ENCODE data around the gene PLXDC2.
"Not testable (repeated sequence)": the region's sequence is repeated elsewhere in the genome, so short reads cannot be mapped to it uniquely, and the experiment has no call there.

Gene PLXDC2

DNA sequence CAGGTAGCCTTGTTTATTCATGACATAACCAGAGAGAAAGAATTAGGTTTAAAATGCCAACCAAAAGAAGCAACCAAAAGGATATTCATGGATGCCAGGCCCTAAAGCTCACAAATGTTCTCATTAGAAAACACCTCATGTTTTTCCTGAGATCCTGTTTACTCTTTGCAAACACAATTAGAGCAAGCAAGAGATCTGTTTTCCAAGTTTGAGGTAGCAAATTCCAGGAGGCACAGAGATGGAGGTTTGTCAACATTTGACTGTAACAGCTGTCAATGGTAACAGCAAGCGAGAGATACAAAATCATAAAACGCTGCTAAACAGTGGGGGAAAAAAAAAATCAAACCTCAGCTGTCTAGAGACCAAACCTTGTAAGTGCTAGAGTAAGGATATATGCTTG, 182.2 kb downstream of the PLXDC2 start:
- no peak overlapping the region for H3K9ac ChIP-seq (ENCODE audit: low read depth in 1 of 2, low read length in 2 of 2)
- peaks cover 4 to 8% of the 10 kb centered on the region in 2 donors for H3K36me3 ChIP-seq (ENCODE audit: control insufficient read depth in 1 of 2, insufficient read depth in 2 of 2, low read length in 2 of 2)
- no peak overlapping the region for H3K27ac ChIP-seq (ENCODE audit: low read depth, low read length)
- H3K4me1 ChIP-seq (ENCODE audit: control insufficient read depth in 1 of 2, insufficient read depth in 2 of 2, low read length in 2 of 2): peaks cover 0 to 15% of the 10 kb centered on the region in 2 donors
- no peak overlapping the region for H3K4me3 ChIP-seq (ENCODE audit: low read depth in 1 of 2, low read length in 2 of 2)
- H3K9me3 ChIP-seq (ENCODE audit: control insufficient read depth in 1 of 2, low read length in 2 of 2): no peaks in the 10 kb centered on the region
- no peaks in the 10 kb centered on the region for H3K27me3 ChIP-seq (ENCODE audit: control insufficient read depth in 1 of 2, insufficient read depth in 2 of 2, low read length in 2 of 2)

DNA sequence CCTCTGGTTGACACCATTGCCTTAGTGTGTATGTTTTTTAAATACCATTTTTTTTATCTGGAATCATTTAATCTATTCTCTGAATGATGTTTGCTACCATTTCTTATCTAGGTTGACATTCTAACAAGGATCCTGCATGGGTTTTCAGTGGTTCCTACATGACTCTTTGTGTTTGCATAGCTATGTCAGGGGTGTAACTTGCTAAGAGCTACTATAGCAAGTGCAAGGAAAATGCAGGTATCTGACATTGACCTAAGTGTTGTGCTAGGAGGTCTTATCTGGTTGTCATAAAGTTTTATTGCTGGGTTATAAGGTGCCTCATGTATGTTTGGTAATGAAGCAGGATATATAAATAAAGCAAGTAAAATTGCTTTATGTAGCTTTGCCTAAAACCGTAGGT, 183.2 kb downstream of the PLXDC2 start:
- Histone ChIP-seq H3K36me3 (ENCODE audit: control insufficient read depth in 1 of 2, insufficient read depth in 2 of 2, low read length in 2 of 2) (peaks cover 4 to 8% of the 10 kb centered on the region in 2 donors), H3K9ac (ENCODE audit: low read depth in 1 of 2, low read length in 2 of 2) (no peak overlapping the region), H3K4me1 (ENCODE audit: control insufficient read depth in 1 of 2, insufficient read depth in 2 of 2, low read length in 2 of 2) (peaks cover 0 to 19% of the 10 kb centered on the region in 2 donors), H3K9me3 (ENCODE audit: control insufficient read depth in 1 of 2, low read length in 2 of 2) (no peaks in the 10 kb centered on the region), H3K27me3 (ENCODE audit: control insufficient read depth in 1 of 2, insufficient read depth in 2 of 2, low read length in 2 of 2) (no peaks in the 10 kb centered on the region), H3K4me3 (ENCODE audit: low read depth in 1 of 2, low read length in 2 of 2) (no peak overlapping the region), H3K27ac (ENCODE audit: low read depth, low read length) (no peak overlapping the region)

DNA sequence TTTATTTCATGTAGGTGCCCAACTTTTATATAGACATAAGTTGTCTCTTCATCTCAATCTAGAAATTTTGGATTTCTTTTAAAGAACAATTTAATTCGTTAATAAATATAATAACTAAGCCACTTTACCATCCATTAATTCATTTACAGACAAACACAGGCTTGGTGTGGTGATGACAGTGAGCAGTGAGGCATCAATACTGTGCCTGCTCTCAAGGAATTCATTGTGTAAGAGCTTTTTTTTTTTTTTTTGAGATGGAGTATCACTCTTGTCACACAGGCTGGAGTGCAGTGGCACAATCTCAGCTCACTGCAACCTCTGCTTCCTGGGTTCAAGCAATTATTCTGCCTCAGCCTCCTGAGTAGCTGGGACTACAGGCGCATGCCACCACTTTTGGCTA, 185.8 kb downstream of the PLXDC2 start:
- not testable (repeated sequence) for H3K27me3 ChIP-seq (ENCODE audit: control insufficient read depth in 1 of 2, insufficient read depth in 2 of 2, low read length in 2 of 2); H3K9ac ChIP-seq (ENCODE audit: low read depth in 1 of 2, low read length in 2 of 2); H3K27ac ChIP-seq (ENCODE audit: low read depth, low read length); H3K36me3 ChIP-seq (ENCODE audit: control insufficient read depth in 1 of 2, insufficient read depth in 2 of 2, low read length in 2 of 2); H3K9me3 ChIP-seq (ENCODE audit: control insufficient read depth in 1 of 2, low read length in 2 of 2); H3K4me3 ChIP-seq (ENCODE audit: low read depth in 1 of 2, low read length in 2 of 2)
- H3K4me1 ChIP-seq (ENCODE audit: control insufficient read depth in 1 of 2, insufficient read depth in 2 of 2, low read length in 2 of 2): peaks cover 0 to 19% of the 10 kb centered on the region in 2 donors

DNA sequence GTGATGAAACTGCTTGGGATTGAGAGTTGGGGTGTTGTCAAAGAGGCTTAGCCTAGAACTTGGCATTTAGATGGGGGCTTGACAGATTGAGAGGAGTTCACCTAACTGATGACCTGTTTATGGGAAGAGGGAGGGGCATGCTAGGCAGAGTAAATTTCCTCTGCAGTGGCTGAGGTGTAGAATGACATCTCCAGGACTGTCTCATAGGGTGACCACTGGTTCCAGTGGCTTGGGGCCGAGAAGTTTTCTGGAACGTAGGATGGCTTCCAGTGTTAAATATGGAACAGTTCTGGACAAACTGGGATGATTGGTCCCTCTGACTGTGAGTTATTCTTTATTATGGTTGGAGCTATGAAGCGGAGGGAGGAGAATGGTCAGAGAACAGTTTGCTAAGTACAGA, 186.4 kb downstream of the PLXDC2 start:
- H3K9ac ChIP-seq (ENCODE audit: low read depth in 1 of 2, low read length in 2 of 2): no peak overlapping the region
- H3K9me3 ChIP-seq (ENCODE audit: control insufficient read depth in 1 of 2, low read length in 2 of 2): no peaks in the 10 kb centered on the region
- H3K36me3 ChIP-seq (ENCODE audit: control insufficient read depth in 1 of 2, insufficient read depth in 2 of 2, low read length in 2 of 2): peaks cover 4 to 8% of the 10 kb centered on the region in 2 donors
- no peak overlapping the region for H3K4me3 ChIP-seq (ENCODE audit: low read depth in 1 of 2, low read length in 2 of 2)
- H3K4me1 ChIP-seq (ENCODE audit: control insufficient read depth in 1 of 2, insufficient read depth in 2 of 2, low read length in 2 of 2): peaks cover 0 to 19% of the 10 kb centered on the region in 2 donors
- no peaks in the 10 kb centered on the region for H3K27me3 ChIP-seq (ENCODE audit: control insufficient read depth in 1 of 2, insufficient read depth in 2 of 2, low read length in 2 of 2)
- no peak overlapping the region for H3K27ac ChIP-seq (ENCODE audit: low read depth, low read length)

DNA sequence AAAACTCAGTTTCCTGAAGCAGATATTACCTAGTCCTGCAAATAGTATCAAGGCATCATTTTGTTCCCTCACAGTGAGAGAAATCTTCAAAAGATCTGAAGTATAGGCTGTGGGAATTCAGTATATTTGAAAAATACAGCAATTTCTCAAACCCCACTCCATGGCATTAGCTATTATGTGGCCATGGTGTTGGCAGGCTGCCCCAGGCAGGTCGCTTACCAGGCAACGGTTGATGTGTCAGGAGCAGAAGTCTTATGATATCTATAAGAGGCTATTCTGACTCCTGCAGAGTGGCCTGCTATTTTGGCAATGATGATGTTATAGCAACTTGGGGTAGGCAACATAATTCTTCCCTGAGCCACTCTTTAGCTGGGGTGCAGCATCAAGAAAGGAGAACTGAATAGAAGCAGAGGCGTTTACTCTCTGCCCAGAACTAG, 187.9 kb downstream of the PLXDC2 start:
- H3K36me3 ChIP-seq (ENCODE audit: control insufficient read depth in 1 of 2, insufficient read depth in 2 of 2, low read length in 2 of 2): peaks cover 4 to 8% of the 10 kb centered on the region in 2 donors
- no peak overlapping the region for H3K4me3 ChIP-seq (ENCODE audit: low read depth in 1 of 2, low read length in 2 of 2)
- peak overlapping the region; percentile 58 for H3K27ac ChIP-seq (ENCODE audit: low read depth, low read length)
- no peak overlapping the region for H3K9ac ChIP-seq (ENCODE audit: low read depth in 1 of 2, low read length in 2 of 2)
- peaks cover 0 to 8% of the 10 kb centered on the region in 2 donors for H3K4me1 ChIP-seq (ENCODE audit: control insufficient read depth in 1 of 2, insufficient read depth in 2 of 2, low read length in 2 of 2)
- H3K9me3 ChIP-seq (ENCODE audit: control insufficient read depth in 1 of 2, low read length in 2 of 2): no peaks in the 10 kb centered on the region
- H3K27me3 ChIP-seq (ENCODE audit: control insufficient read depth in 1 of 2, insufficient read depth in 2 of 2, low read length in 2 of 2): no peaks in the 10 kb centered on the region

DNA sequence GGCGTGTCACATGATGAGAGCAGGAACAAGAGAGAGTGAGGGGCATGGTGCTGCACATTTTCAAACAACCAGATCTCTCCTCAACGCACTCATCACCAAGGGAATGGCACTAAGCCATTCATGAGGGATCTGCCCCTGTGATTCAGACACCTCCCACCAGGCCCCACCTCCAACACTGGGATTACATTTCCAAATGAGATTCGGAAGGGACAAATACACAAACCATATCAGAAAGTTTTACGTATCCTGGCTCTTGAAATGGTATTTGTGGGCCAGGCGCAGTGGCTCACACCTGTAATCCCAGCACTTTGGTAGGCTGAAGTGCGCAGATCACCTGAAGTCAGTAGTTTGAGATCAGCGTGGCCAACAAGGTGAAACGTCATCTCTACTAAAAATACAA, 189.4 kb downstream of the PLXDC2 start:
- peaks cover 4 to 8% of the 10 kb centered on the region in 2 donors for H3K36me3 ChIP-seq (ENCODE audit: control insufficient read depth in 1 of 2, insufficient read depth in 2 of 2, low read length in 2 of 2)
- peaks cover 0 to 4% of the 10 kb centered on the region in 2 donors for H3K4me1 ChIP-seq (ENCODE audit: control insufficient read depth in 1 of 2, insufficient read depth in 2 of 2, low read length in 2 of 2)
- no peaks in the 10 kb centered on the region for H3K9me3 ChIP-seq (ENCODE audit: control insufficient read depth in 1 of 2, low read length in 2 of 2)
- no peaks in the 10 kb centered on the region for H3K27me3 ChIP-seq (ENCODE audit: control insufficient read depth in 1 of 2, insufficient read depth in 2 of 2, low read length in 2 of 2)
- no peak overlapping the region for H3K9ac ChIP-seq (ENCODE audit: low read depth in 1 of 2, low read length in 2 of 2)
- no peak overlapping the region for H3K4me3 ChIP-seq (ENCODE audit: low read depth in 1 of 2, low read length in 2 of 2)
- H3K27ac ChIP-seq (ENCODE audit: low read depth, low read length): no peak overlapping the region

DNA sequence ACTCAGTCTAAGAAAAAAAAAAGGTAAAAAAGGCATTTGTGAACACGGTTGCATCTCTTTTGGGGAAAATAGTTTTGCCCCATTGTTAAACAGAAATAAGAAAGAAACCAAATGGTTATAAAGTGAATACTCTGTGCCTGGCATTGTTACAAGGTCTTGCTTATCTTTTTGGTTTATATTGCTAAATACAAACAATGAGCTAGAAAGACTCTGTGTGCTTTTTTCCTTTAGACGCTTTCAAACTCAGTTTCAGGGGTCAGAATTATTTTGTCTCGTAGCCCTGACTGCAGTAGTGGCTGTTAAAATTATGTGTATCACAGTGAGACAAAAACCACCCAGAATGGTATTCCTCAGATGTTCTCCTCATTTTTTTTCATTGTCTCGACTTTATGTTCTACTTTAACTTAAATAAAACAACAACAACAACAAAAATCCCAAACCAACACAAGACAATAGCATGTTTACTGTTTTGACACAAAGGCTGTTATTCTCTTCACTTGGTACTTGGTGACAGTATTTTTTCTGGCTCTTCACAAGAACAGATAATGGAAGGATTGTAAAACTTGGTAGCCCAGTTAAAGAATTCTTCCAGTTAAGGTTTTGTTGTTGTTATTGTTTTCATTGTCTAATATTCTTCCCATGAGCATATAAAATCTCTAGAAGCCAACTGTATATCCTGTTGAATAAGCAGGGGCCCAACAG, 190.1 kb downstream of the PLXDC2 start:
- no peak overlapping the region for H3K4me3 ChIP-seq (ENCODE audit: low read depth in 1 of 2, low read length in 2 of 2)

DNA sequence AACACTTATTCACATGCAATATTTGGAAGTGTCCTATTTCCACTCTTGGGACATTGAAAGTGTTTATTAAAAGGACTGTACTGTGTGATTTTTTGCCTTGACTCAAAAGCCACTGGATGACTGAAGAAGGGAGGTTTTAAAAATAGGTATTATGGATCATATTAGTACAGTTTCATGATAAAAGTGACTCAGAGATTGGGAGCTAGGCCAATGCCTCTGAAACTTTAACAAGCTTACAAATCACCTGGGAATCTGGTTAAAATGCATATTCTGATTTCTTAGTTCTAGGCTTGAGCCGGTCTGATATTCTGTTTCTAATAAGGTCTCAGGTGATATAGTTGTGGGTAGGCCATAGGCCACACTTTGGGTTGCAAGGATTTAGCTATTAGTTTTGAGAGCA, 191.2 kb downstream of the PLXDC2 start:
- Histone ChIP-seq H3K4me3 (ENCODE audit: low read depth in 1 of 2, low read length in 2 of 2) (no peak overlapping the region), H3K9me3 (ENCODE audit: control insufficient read depth in 1 of 2, low read length in 2 of 2) (no peaks in the 10 kb centered on the region), H3K27me3 (ENCODE audit: control insufficient read depth in 1 of 2, insufficient read depth in 2 of 2, low read length in 2 of 2) (no peaks in the 10 kb centered on the region), H3K4me1 (ENCODE audit: control insufficient read depth in 1 of 2, insufficient read depth in 2 of 2, low read length in 2 of 2) (peaks cover 0 to 4% of the 10 kb centered on the region in 2 donors), H3K27ac (ENCODE audit: low read depth, low read length) (no peak overlapping the region), H3K9ac (ENCODE audit: low read depth in 1 of 2, low read length in 2 of 2) (no peak overlapping the region), H3K36me3 (ENCODE audit: control insufficient read depth in 1 of 2, insufficient read depth in 2 of 2, low read length in 2 of 2) (peaks cover 3 to 7% of the 10 kb centered on the region in 2 donors)

More for the DNA sequence above, 190.1 kb downstream of the PLXDC2 start:
- Histone ChIP-seq H3K27ac (ENCODE audit: low read depth, low read length) (no peak overlapping the region), H3K27me3 (ENCODE audit: control insufficient read depth in 1 of 2, insufficient read depth in 2 of 2, low read length in 2 of 2) (no peaks in the 10 kb centered on the region), H3K4me1 (ENCODE audit: control insufficient read depth in 1 of 2, insufficient read depth in 2 of 2, low read length in 2 of 2) (peaks cover 0 to 4% of the 10 kb centered on the region in 2 donors), H3K9ac (ENCODE audit: low read depth in 1 of 2, low read length in 2 of 2) (no peak overlapping the region), H3K9me3 (ENCODE audit: control insufficient read depth in 1 of 2, low read length in 2 of 2) (no peaks in the 10 kb centered on the region), H3K36me3 (ENCODE audit: control insufficient read depth in 1 of 2, insufficient read depth in 2 of 2, low read length in 2 of 2) (peaks cover 4 to 8% of the 10 kb centered on the region in 2 donors)

DNA sequence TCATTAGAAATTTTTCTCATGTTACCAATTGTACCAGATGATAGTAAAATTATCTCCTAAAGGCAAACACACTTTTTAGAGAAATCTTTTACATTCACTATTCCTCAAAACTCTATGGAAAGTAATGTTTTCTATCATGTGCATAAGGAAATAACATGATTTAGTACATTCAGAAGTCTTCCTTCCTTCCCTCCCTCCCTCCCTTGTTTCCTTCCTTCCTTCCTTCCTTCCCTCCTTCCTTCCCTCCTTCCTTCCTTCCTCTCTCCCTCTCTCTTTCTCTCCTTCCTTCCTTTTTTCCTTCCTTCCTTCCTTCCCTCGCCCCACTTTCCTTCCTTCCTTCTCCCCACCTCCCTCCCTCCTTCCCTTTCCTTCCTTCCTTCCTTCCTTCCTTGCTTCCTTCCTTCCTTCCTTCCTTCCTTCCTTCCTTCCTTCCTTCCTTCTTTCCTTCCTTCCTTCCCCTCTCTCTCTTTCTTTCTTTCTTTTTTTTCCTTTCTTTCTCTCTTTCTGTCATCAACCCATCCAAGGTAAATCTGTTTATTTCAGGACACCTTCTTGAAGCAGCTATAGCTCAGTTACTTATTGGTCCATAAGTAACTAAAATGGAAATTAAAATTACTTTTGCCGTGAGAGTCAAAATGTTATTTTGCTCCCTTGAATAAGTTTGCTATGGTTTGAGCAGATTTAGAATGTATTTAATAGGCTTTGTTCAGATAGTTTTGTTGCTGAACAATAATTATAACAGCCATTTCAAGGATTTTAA, 197.9 kb downstream of the PLXDC2 start:
- no peaks in the 10 kb centered on the region for H3K4me1 ChIP-seq (ENCODE audit: control insufficient read depth in 1 of 2, insufficient read depth in 2 of 2, low read length in 2 of 2)
- no peaks in the 10 kb centered on the region for H3K27me3 ChIP-seq (ENCODE audit: control insufficient read depth in 1 of 2, insufficient read depth in 2 of 2, low read length in 2 of 2)
- no peak overlapping the region for H3K9ac ChIP-seq (ENCODE audit: low read depth in 1 of 2, low read length in 2 of 2)
- H3K4me3 ChIP-seq (ENCODE audit: low read depth in 1 of 2, low read length in 2 of 2): no peak overlapping the region
- H3K9me3 ChIP-seq (ENCODE audit: control insufficient read depth in 1 of 2, low read length in 2 of 2): no peaks in the 10 kb centered on the region
- H3K36me3 ChIP-seq (ENCODE audit: control insufficient read depth in 1 of 2, insufficient read depth in 2 of 2, low read length in 2 of 2): no peaks in the 10 kb centered on the region
- no peak overlapping the region for H3K27ac ChIP-seq (ENCODE audit: low read depth, low read length)

DNA sequence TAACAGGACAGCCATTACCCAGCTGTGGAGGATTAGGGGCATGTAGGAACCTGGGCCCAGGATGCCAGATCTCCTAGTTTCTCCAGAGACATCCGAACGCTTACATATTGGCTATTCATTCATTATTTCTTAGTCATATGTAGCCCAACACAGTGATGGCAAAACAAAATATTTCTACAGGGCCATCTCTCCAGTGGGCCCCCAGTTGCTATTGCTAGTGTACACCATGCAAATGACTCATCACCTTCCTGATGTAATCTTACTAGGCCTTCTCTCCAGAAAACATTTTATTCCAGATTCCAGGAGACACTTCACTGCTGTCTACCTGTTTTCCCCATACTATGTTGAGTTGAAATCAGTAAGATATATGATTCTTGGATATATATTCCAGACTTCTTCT, 201.7 kb downstream of the PLXDC2 start:
- H3K4me1 ChIP-seq (ENCODE audit: control insufficient read depth in 1 of 2, insufficient read depth in 2 of 2, low read length in 2 of 2): no peaks in the 10 kb centered on the region
- no peak overlapping the region for H3K9ac ChIP-seq (ENCODE audit: low read depth in 1 of 2, low read length in 2 of 2)
- H3K4me3 ChIP-seq (ENCODE audit: low read depth in 1 of 2, low read length in 2 of 2): no peak overlapping the region
- no peaks in the 10 kb centered on the region for H3K9me3 ChIP-seq (ENCODE audit: control insufficient read depth in 1 of 2, low read length in 2 of 2)
- no peaks in the 10 kb centered on the region for H3K36me3 ChIP-seq (ENCODE audit: control insufficient read depth in 1 of 2, insufficient read depth in 2 of 2, low read length in 2 of 2)
- H3K27me3 ChIP-seq (ENCODE audit: control insufficient read depth in 1 of 2, insufficient read depth in 2 of 2, low read length in 2 of 2): no peaks in the 10 kb centered on the region
- H3K27ac ChIP-seq (ENCODE audit: low read depth, low read length): no peak overlapping the region
